ENCODE results near the gene SARDH.

The SARDH gene

GRCh38 chr9:133642708-133643361 lies 95.3 kb downstream of the SARDH start:
- no peak for DNase-seq
- no peaks in the 10 kb centered on the region for H3K36me3 ChIP-seq (ENCODE audit: control insufficient read depth, insufficient read depth, low read length)
- H3K4me3 ChIP-seq (ENCODE audit: insufficient read depth, low read depth, low read length, poor library complexity, severe bottlenecking): no peak overlapping the region
- no peaks in the 10 kb centered on the region for H3K4me1 ChIP-seq (ENCODE audit: control insufficient read depth, insufficient read depth, low read length, poor library complexity, severe bottlenecking)
- no peaks in the 10 kb centered on the region for H3K27me3 ChIP-seq (replicated peaks; ENCODE audit: control insufficient read depth, insufficient read depth, low read length, poor library complexity, severe bottlenecking)
- H3K27ac ChIP-seq (ENCODE audit: insufficient read depth, low read length, poor library complexity, severe bottlenecking): no peak overlapping the region
- no peaks in the 10 kb centered on the region for H3K9me3 ChIP-seq (ENCODE audit: control insufficient read depth, low read length)

- Histone ChIP-seq H3K27ac (ENCODE audit: insufficient read depth, low read length, poor library complexity, severe bottlenecking) (no peak overlapping the region), H3K9me3 (ENCODE audit: control insufficient read depth, low read length) (no peaks in the 10 kb centered on the region), H3K36me3 (ENCODE audit: control insufficient read depth, insufficient read depth, low read length) (no peaks in the 10 kb centered on the region), H3K4me1 (ENCODE audit: control insufficient read depth, insufficient read depth, low read length, poor library complexity, severe bottlenecking) (no peaks in the 10 kb centered on the region), H3K27me3 (replicated peaks; ENCODE audit: control insufficient read depth, insufficient read depth, low read length, poor library complexity, severe bottlenecking) (no peaks in the 10 kb centered on the region), H3K4me3 (ENCODE audit: insufficient read depth, low read depth, low read length, poor library complexity, severe bottlenecking) (no peak overlapping the region)
- no peak for DNase-seq
Observed at GRCh38 chr9:133641861-133642595, 96.1 kb downstream of the SARDH start.

GRCh38 chr9:133641396-133641655 lies 96.8 kb downstream of the SARDH start:
- DNase-seq: no peak
- Histone ChIP-seq H3K4me3 (ENCODE audit: insufficient read depth, low read depth, low read length, poor library complexity, severe bottlenecking) (no peak overlapping the region), H3K27ac (ENCODE audit: insufficient read depth, low read length, poor library complexity, severe bottlenecking) (no peak overlapping the region), H3K36me3 (ENCODE audit: control insufficient read depth, insufficient read depth, low read length) (no peaks in the 10 kb centered on the region), H3K9me3 (ENCODE audit: control insufficient read depth, low read length) (no peaks in the 10 kb centered on the region), H3K4me1 (ENCODE audit: control insufficient read depth, insufficient read depth, low read length, poor library complexity, severe bottlenecking) (no peaks in the 10 kb centered on the region), H3K27me3 (replicated peaks; ENCODE audit: control insufficient read depth, insufficient read depth, low read length, poor library complexity, severe bottlenecking) (no peaks in the 10 kb centered on the region)

GRCh38 chr9:133640580-133641395 lies 97.4 kb downstream of the SARDH start:
- no peaks in the 10 kb centered on the region for H3K4me1 ChIP-seq (ENCODE audit: control insufficient read depth, insufficient read depth, low read length, poor library complexity, severe bottlenecking)
- no peaks in the 10 kb centered on the region for H3K36me3 ChIP-seq (ENCODE audit: control insufficient read depth, insufficient read depth, low read length)
- no peaks in the 10 kb centered on the region for H3K9me3 ChIP-seq (ENCODE audit: control insufficient read depth, low read length)
- no peak overlapping the region for H3K27ac ChIP-seq (ENCODE audit: insufficient read depth, low read length, poor library complexity, severe bottlenecking)
- H3K4me3 ChIP-seq (ENCODE audit: insufficient read depth, low read depth, low read length, poor library complexity, severe bottlenecking): no peak overlapping the region
- DNase-seq: no peak
- H3K27me3 ChIP-seq (replicated peaks; ENCODE audit: control insufficient read depth, insufficient read depth, low read length, poor library complexity, severe bottlenecking): no peaks in the 10 kb centered on the region

GRCh38 chr9:133640160-133640559 lies 98.0 kb downstream of the SARDH start:
- no peaks in the 10 kb centered on the region for H3K9me3 ChIP-seq (ENCODE audit: control insufficient read depth, low read length)
- DNase-seq: no peak
- H3K4me1 ChIP-seq (ENCODE audit: control insufficient read depth, insufficient read depth, low read length, poor library complexity, severe bottlenecking): no peaks in the 10 kb centered on the region
- H3K27ac ChIP-seq (ENCODE audit: insufficient read depth, low read length, poor library complexity, severe bottlenecking): no peak overlapping the region
- no peaks in the 10 kb centered on the region for H3K27me3 ChIP-seq (replicated peaks; ENCODE audit: control insufficient read depth, insufficient read depth, low read length, poor library complexity, severe bottlenecking)
- no peak overlapping the region for H3K4me3 ChIP-seq (ENCODE audit: insufficient read depth, low read depth, low read length, poor library complexity, severe bottlenecking)
- no peaks in the 10 kb centered on the region for H3K36me3 ChIP-seq (ENCODE audit: control insufficient read depth, insufficient read depth, low read length)

- Histone ChIP-seq H3K4me3 (ENCODE audit: insufficient read depth, low read depth, low read length, poor library complexity, severe bottlenecking) (no peak overlapping the region), H3K27me3 (replicated peaks; ENCODE audit: control insufficient read depth, insufficient read depth, low read length, poor library complexity, severe bottlenecking) (no peaks in the 10 kb centered on the region), H3K36me3 (ENCODE audit: control insufficient read depth, insufficient read depth, low read length) (no peaks in the 10 kb centered on the region), H3K9me3 (ENCODE audit: control insufficient read depth, low read length) (no peaks in the 10 kb centered on the region), H3K4me1 (ENCODE audit: control insufficient read depth, insufficient read depth, low read length, poor library complexity, severe bottlenecking) (no peaks in the 10 kb centered on the region), H3K27ac (ENCODE audit: insufficient read depth, low read length, poor library complexity, severe bottlenecking) (no peak overlapping the region)
- no peak for DNase-seq
Observed at GRCh38 chr9:133639613-133640012, 98.5 kb downstream of the SARDH start.

- Histone ChIP-seq H3K4me1 (ENCODE audit: control insufficient read depth, insufficient read depth, low read length, poor library complexity, severe bottlenecking) (no peaks in the 10 kb centered on the region), H3K4me3 (ENCODE audit: insufficient read depth, low read depth, low read length, poor library complexity, severe bottlenecking) (no peak overlapping the region), H3K27ac (ENCODE audit: insufficient read depth, low read length, poor library complexity, severe bottlenecking) (no peak overlapping the region), H3K27me3 (replicated peaks; ENCODE audit: control insufficient read depth, insufficient read depth, low read length, poor library complexity, severe bottlenecking) (no peaks in the 10 kb centered on the region), H3K36me3 (ENCODE audit: control insufficient read depth, insufficient read depth, low read length) (no peaks in the 10 kb centered on the region), H3K9me3 (ENCODE audit: control insufficient read depth, low read length) (no peaks in the 10 kb centered on the region)
- DNase-seq: no peak
Observed at GRCh38 chr9:133638711-133639110, 99.4 kb downstream of the SARDH start.

GRCh38 chr9:133638076-133638475 lies 100.1 kb downstream of the SARDH start:
- H3K36me3 ChIP-seq (ENCODE audit: control insufficient read depth, insufficient read depth, low read length): no peaks in the 10 kb centered on the region
- no peaks in the 10 kb centered on the region for H3K9me3 ChIP-seq (ENCODE audit: control insufficient read depth, low read length)
- no peak overlapping the region for H3K4me3 ChIP-seq (ENCODE audit: insufficient read depth, low read depth, low read length, poor library complexity, severe bottlenecking)
- no peaks in the 10 kb centered on the region for H3K27me3 ChIP-seq (replicated peaks; ENCODE audit: control insufficient read depth, insufficient read depth, low read length, poor library complexity, severe bottlenecking)
- no peak overlapping the region for H3K27ac ChIP-seq (ENCODE audit: insufficient read depth, low read length, poor library complexity, severe bottlenecking)
- DNase-seq: no peak
- H3K4me1 ChIP-seq (ENCODE audit: control insufficient read depth, insufficient read depth, low read length, poor library complexity, severe bottlenecking): no peaks in the 10 kb centered on the region

GRCh38 chr9:133637451-133638055 lies 100.6 kb downstream of the SARDH start:
- no peaks in the 10 kb centered on the region for H3K27me3 ChIP-seq (replicated peaks; ENCODE audit: control insufficient read depth, insufficient read depth, low read length, poor library complexity, severe bottlenecking)
- H3K27ac ChIP-seq (ENCODE audit: insufficient read depth, low read length, poor library complexity, severe bottlenecking): no peak overlapping the region
- no peaks in the 10 kb centered on the region for H3K36me3 ChIP-seq (ENCODE audit: control insufficient read depth, insufficient read depth, low read length)
- H3K4me1 ChIP-seq (ENCODE audit: control insufficient read depth, insufficient read depth, low read length, poor library complexity, severe bottlenecking): no peaks in the 10 kb centered on the region
- no peak for DNase-seq
- H3K9me3 ChIP-seq (ENCODE audit: control insufficient read depth, low read length): no peaks in the 10 kb centered on the region
- no peak overlapping the region for H3K4me3 ChIP-seq (ENCODE audit: insufficient read depth, low read depth, low read length, poor library complexity, severe bottlenecking)

- no peaks in the 10 kb centered on the region for H3K4me1 ChIP-seq (ENCODE audit: control insufficient read depth, insufficient read depth, low read length, poor library complexity, severe bottlenecking)
- H3K27me3 ChIP-seq (replicated peaks; ENCODE audit: control insufficient read depth, insufficient read depth, low read length, poor library complexity, severe bottlenecking): no peaks in the 10 kb centered on the region
Observed at GRCh38 chr9:133636902-133637301, 101.2 kb downstream of the SARDH start.

More at GRCh38 chr9:133636902-133637301, 101.2 kb downstream of the SARDH start:
- Histone ChIP-seq H3K36me3 (ENCODE audit: control insufficient read depth, insufficient read depth, low read length) (no peaks in the 10 kb centered on the region), H3K9me3 (ENCODE audit: control insufficient read depth, low read length) (no peaks in the 10 kb centered on the region), H3K27ac (ENCODE audit: insufficient read depth, low read length, poor library complexity, severe bottlenecking) (no peak overlapping the region), H3K4me3 (ENCODE audit: insufficient read depth, low read depth, low read length, poor library complexity, severe bottlenecking) (no peak overlapping the region)
- no peak for DNase-seq

All from effector memory CD4-positive, alpha-beta T cell (primary cell).